Kidney (tissue), 14 donors: ENCODE data around the gene SAMD8. TPM values are rescaled to one million over a fixed set of nuclear protein-coding genes. Genes with fewer than 3 reads are reported as not detected.
A peak's percentile ranks its signal among the peaks of the same experiment; 100 is the strongest.

Experiments
- DNase-seq, 5 donors: peaks; one replicate each; pipeline ENCODE4 v3.0.0-alpha.2; 2013 to 2020
- FAIRE-seq: peaks from 2 replicates; lab custom pipeline; 2012; peaks lifted over from hg19 to GRCh38; lab: Jason Lieb, UNC
- H3K27ac ChIP-seq, 2 donors: one replicate each; pipeline ENCODE4 v1.7.0; 2013; ENCODE audit warnings: low read depth in 2 of 2, low read length in 2 of 2, inconsistent platforms in 1 of 2
- H3K27me3 ChIP-seq: one replicate; pipeline ENCODE4 v1.7.1; 2013; ENCODE audit warnings: low read length, inconsistent platforms; ENCODE audit not compliant: control insufficient read depth, insufficient read depth
- H3K36me3 ChIP-seq, 3 donors: one replicate each; pipeline versions ENCODE4 v1.7.0 to v1.7.1; 2013; ENCODE audit warnings: low read length in 3 of 3, control low read depth in 1 of 3, inconsistent platforms in 1 of 3; ENCODE audit not compliant: insufficient read depth in 3 of 3, control insufficient read depth in 2 of 3
- H3K4me1 ChIP-seq, 3 donors: one replicate each; pipeline versions ENCODE4 v1.7.0 to v1.7.1; 2013; ENCODE audit warnings: low read length in 3 of 3, inconsistent platforms in 1 of 3, low read depth in 1 of 3; ENCODE audit not compliant: control insufficient read depth in 2 of 3, insufficient read depth in 2 of 3
- H3K4me3 ChIP-seq, 3 donors: one replicate each; pipeline versions ENCODE4 v1.7.0 to v1.8.1; 2013; ENCODE audit warnings: low read length in 3 of 3, control low read depth in 1 of 3, inconsistent platforms in 1 of 3
- H3K9ac ChIP-seq, 3 donors: one replicate each; pipeline versions ENCODE4 v1.7.0 to v1.7.1; 2013; ENCODE audit warnings: low read length in 3 of 3, control low read depth in 1 of 3, inconsistent platforms in 1 of 3
- H3K9me3 ChIP-seq, 3 donors: one replicate each; pipeline versions ENCODE4 v1.7.0 to v1.7.1; 2013; ENCODE audit warnings: low read length in 3 of 3, control low read depth in 1 of 3, inconsistent platforms in 1 of 3; ENCODE audit not compliant: control insufficient read depth in 2 of 3, insufficient read depth in 1 of 3
- CTCF ChIP-seq: IDR thresholded peaks from 3 replicates; pipeline ENCODE4 v1.5.1; 2012; ENCODE audit warnings: mild to moderate bottlenecking, moderate library complexity, borderline replicate concordance; ENCODE audit not compliant: insufficient read depth; ENCODE audit errors: extremely low read depth
- intact Hi-C: fragments of 100-400 bp; cut with DNase I; formaldehyde crosslinking; loops from one replicate; pipeline ENCODE4 v1.11.1; 2022
- polyA plus RNA-seq: library from polyadenylated mRNA; stranded (reverse); fragments of 350-450 nt; fragmentation: Illumina TruSeq; extraction: RNeasy Lipid Tissue Mini Kit (QIAGEN cat#74804); gene quantifications from one replicate; pipeline ENCODE4 v1.2.3, GENCODE V29; 2014; ENCODE audit warnings: low read depth, low replicate concordance; ENCODE audit not compliant: insufficient read depth
- total RNA-seq: library from RNA; stranded (reverse); fragmentation: NEBNext Ultra II Directional; extraction: Animal tissue kit (Norgen Biotek cat#: 25700); gene quantifications from one replicate; pipeline ENCODE4 v1.2.1, GENCODE V29; 2021
- donor health status: control.
- donor health status: control.
- donor health status: control.
- donor health status: control.
- donor health status: control.
- donor health status: DM: yes; HTN: yes; CAD: no.
- donor health status: Normal renal cell carcinoma (clear cell type).

SAMD8 gene
- total and polyA plus RNA-seq, 2 donors from 2014 or later = 5.3 to 20.5 TPM

- FAIRE-seq (no peak), DNase-seq (no peak)
- no peak for TF ChIP-seq CTCF
- Histone ChIP-seq H3K9ac (no peak overlapping the region), H3K27ac (no peak overlapping the region), H3K4me1 (no peaks in the 10 kb centered on the region), H3K36me3 (no peaks in the 10 kb centered on the region), H3K9me3 (no peaks in the 10 kb centered on the region), H3K4me3 (no peak overlapping the region), H3K27me3 (no peaks in the 10 kb centered on the region)
- intact Hi-C loops = no loop called here
Measured at GRCh38 chr10:75088640-75089039, 22.8 kb upstream of the SAMD8 start.

GRCh38 chr10:75089634-75090033 is 21.8 kb upstream of the SAMD8 start:
- no peak overlapping the region for H3K27ac ChIP-seq
- H3K27me3 ChIP-seq = no peaks in the 10 kb centered on the region
- DNase-seq = no peak
- no peak for TF ChIP-seq CTCF
- H3K36me3 ChIP-seq = no peaks in the 10 kb centered on the region
- intact Hi-C loops = loop anchor here (10.0 kb wide), 1 partner anchor 825 kb away; no protein-coding TSS in a partner anchor
- H3K9me3 ChIP-seq = no peaks in the 10 kb centered on the region
- no peak overlapping the region for H3K4me3 ChIP-seq
- no peak for FAIRE-seq
- H3K4me1 ChIP-seq = no peaks in the 10 kb centered on the region
- no peak overlapping the region for H3K9ac ChIP-seq

- Histone ChIP-seq H3K4me1 (no peaks in the 10 kb centered on the region), H3K27me3 (no peaks in the 10 kb centered on the region), H3K36me3 (no peaks in the 10 kb centered on the region), H3K4me3 (no peak overlapping the region), H3K9ac (no peak overlapping the region), H3K27ac (no peak overlapping the region), H3K9me3 (no peaks in the 10 kb centered on the region)
- intact Hi-C loops = loop anchor here (10.0 kb wide), 1 partner anchor 826 kb away; no protein-coding TSS in a partner anchor
- FAIRE-seq (no peak), DNase-seq (peak in 1 of 5 donors; percentile 45)
- TF ChIP-seq CTCF = no peak
Measured at GRCh38 chr10:75091146-75091545, 20.3 kb upstream of the SAMD8 start.

- Histone ChIP-seq H3K9ac (no peak overlapping the region), H3K36me3 (no peaks in the 10 kb centered on the region), H3K4me3 (no peak overlapping the region), H3K9me3 (no peaks in the 10 kb centered on the region), H3K27me3 (no peaks in the 10 kb centered on the region), H3K4me1 (no peaks in the 10 kb centered on the region), H3K27ac (no peak overlapping the region)
- FAIRE-seq = no peak
- intact Hi-C loops = loop anchor here (10.0 kb wide), 1 partner anchor 830 kb away; no protein-coding TSS in a partner anchor
- DNase-seq = no peak
- no peak for TF ChIP-seq CTCF
Measured at GRCh38 chr10:75094465-75094864, 17.0 kb upstream of the SAMD8 start.
